H1 (cell line): ENCODE data around the gene RSU1. TPM values are rescaled to one million over a fixed set of nuclear protein-coding genes. Genes with fewer than 3 reads are reported as not detected.

Source experiments
- KDM5A ChIP-seq: fragments of 200-600 bp; IDR thresholded peaks from 2 replicates; pipeline ENCODE4 v1.7.1; 2012; ENCODE audit warnings: mild to moderate bottlenecking, low read length, inconsistent platforms, mixed read lengths
- polyA plus RNA-seq, 7 experiments: library from polyadenylated mRNA; depleted of rRNA in 3 of 7; stranded (reverse) in 5 of 7; unstranded in 2 of 7; fragments of >200 nt in 5 of 7; fragments of 200-250 nt in 2 of 7; gene quantifications; 1 replicate in 5 of 7; 2 replicates in 1 of 7; 4 replicates in 1 of 7; pipeline versions ENCODE4 v1.2.1 to v1.2.3, GENCODE V29; 2011 to 2013; ENCODE audit warnings: missing spikeins in 2 of 7, mixed read lengths in 2 of 7
- total RNA-seq: library from RNA; stranded (reverse); fragmentation: NEBNext Ultra II Directional; extraction: Animal tissue kit (Norgen Biotek cat#: 25700); gene quantifications from 2 replicates; pipeline ENCODE4 v1.2.1, GENCODE V29; 2021

RSU1 gene
- total and polyA plus RNA-seq, 2 of the 8 experiments (the other 6 are each of a cell fraction or from before 2014, with no cell fraction given): 50.0 to 68.2 TPM

GRCh38 chr10:16866541-16867275 lies 49.5 kb upstream of the RSU1 start (continued):
- TF ChIP-seq KDM5A: no peak
